Measurements from ENCODE around the gene OR4Q2. TPM values are rescaled to one million over a fixed set of nuclear protein-coding genes. Genes with fewer than 3 reads are reported as not detected.

Gene OR4Q2
- total and polyA plus RNA-seq, 11 donors = not detected

DNA sequence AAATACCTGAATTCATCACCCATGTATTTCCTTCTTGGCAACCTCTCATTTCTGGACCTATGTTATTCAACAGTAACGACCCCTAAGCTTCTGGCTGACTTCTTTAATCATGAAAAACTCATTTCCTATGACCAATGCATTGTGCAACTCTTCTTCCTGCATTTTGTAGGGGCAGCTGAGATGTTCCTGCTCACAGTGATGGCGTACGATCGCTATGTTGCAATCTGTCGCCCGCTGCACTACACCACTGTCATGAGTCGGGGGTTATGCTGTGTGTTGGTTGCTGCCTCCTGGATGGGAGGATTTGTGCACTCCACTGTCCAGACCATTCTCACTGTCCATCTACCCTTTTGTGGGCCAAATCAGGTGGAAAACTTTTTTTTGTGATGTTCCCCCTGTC, 356 bp downstream of the OR4Q2 start:
- no peaks in the 10 kb centered on the region for H3K36me3 ChIP-seq
- no peaks in the 10 kb centered on the region for H3K27me3 ChIP-seq
- TF ChIP-seq, protein P1, sequence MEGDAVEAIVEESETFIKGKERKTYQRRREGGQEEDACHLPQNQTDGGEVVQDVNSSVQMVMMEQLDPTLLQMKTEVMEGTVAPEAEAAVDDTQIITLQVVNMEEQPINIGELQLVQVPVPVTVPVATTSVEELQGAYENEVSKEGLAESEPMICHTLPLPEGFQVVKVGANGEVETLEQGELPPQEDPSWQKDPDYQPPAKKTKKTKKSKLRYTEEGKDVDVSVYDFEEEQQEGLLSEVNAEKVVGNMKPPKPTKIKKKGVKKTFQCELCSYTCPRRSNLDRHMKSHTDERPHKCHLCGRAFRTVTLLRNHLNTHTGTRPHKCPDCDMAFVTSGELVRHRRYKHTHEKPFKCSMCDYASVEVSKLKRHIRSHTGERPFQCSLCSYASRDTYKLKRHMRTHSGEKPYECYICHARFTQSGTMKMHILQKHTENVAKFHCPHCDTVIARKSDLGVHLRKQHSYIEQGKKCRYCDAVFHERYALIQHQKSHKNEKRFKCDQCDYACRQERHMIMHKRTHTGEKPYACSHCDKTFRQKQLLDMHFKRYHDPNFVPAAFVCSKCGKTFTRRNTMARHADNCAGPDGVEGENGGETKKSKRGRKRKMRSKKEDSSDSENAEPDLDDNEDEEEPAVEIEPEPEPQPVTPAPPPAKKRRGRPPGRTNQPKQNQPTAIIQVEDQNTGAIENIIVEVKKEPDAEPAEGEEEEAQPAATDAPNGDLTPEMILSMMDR (IDR thresholded peaks at IDR 0.05) = no peak
- TF ChIP-seq POLR2A (IDR thresholded peaks at IDR 0.05) = no peak
- intact Hi-C loops (cut with DNase I) = no loop called here
- H3K9me3 ChIP-seq = peaks cover 0 to 4% (median 0%) of the 10 kb centered on the region in 12 donors
- no peak for ATAC-seq
- H3K4me3 ChIP-seq = no peak overlapping the region
- no peak overlapping the region for H3K27ac ChIP-seq
- no peaks in the 10 kb centered on the region for H3K4me1 ChIP-seq
- DNase-seq = no peak
- 62 to 73% (median 69%) methylated on average over 7 of the region's 7 CpGs for WGBS, 4 donors

DNA sequence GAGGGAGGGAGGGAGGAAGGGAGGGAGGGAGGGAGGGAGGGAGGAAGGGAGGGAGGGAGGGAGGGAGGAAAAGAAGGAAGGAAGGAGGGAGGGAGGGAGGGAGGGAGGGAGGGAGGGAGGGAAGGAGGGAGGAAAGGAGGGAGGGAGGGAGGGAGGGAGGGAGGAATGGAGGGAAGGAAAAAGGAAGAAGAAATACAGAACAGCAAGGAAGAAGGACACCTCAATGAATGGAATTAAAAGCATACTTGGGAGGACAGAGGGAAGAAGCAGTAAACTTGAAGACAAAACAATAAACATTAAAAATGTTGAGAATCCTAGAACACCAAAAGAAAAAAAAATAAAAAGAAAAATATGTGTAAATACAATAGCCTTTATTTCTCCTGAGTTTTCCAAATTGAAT, 6.2 kb downstream of the OR4Q2 start:
- Histone ChIP-seq H3K4me3 (no peak overlapping the region), H3K27ac (no peak overlapping the region), H3K36me3 (no peaks in the 10 kb centered on the region), H3K9me3 (peaks cover 0 to 10% (median 2%) of the 10 kb centered on the region in 12 donors), H3K4me1 (no peaks in the 10 kb centered on the region), H3K27me3 (no peaks in the 10 kb centered on the region)
- DNase-seq = no peak
- intact Hi-C loops (cut with DNase I) = no loop called here
- TF ChIP-seq, protein P1 (IDR thresholded peaks at IDR 0.05) = no peak
- ATAC-seq = no peak

DNA sequence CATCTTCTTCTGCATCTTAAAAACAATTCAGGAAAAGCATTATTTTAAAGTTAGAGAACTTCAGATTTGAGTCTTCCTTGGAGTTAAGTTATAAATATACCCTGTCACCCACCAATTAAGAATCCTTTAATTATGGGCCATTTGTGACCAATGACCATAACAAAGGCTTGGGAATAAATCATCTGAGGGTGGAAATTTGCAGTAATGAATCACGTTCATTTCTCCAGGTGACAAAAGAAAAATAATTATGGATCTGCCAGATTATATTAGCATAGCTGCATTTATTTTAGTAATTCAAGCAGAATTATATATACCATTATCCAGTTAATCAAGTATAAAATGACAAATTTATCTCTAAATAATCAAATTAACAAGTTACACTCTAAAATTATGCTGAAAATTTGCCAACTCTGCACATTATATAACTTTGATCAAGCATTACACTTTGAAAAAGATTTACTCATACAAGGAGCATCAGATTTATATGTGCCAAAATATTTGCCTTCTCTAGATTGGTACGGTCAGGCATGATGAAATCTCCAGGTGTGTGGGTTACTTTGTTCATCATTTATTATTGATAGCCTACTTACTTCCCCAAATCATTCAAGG, 17.4 kb downstream of the OR4Q2 start, which contains the start of gene OR4K14:
Gene OR4K14 (minus strand): TSS at position 51 of the 609 bp plus-strand sequence. CDS start 4,114 bp downstream, outside the sequence.
- Histone ChIP-seq H3K27me3 (peaks cover 0 to 5% (median 0%) of the 10 kb centered on the region in 9 donors), H3K4me3 (no peak within 1 kb of the TSS), H3K9me3 (peaks cover 0 to 5% (median 0%) of the 10 kb centered on the region in 12 donors), H3K4me1 (no peaks in the 10 kb centered on the region), H3K27ac (no peak within 1 kb of the TSS), H3K36me3 (no peaks in the 10 kb centered on the region)
- DNase-seq (no peak), ATAC-seq (no peak)
- TF ChIP-seq POLR2A (IDR thresholded peaks at IDR 0.05) = no peak
- TF ChIP-seq, protein P1 (IDR thresholded peaks at IDR 0.05) = no peak
- 54 to 65% (median 56%) methylated on average over 2 of the region's 2 CpGs for WGBS, 4 donors
- intact Hi-C loops (cut with DNase I) = no loop called here

DNA sequence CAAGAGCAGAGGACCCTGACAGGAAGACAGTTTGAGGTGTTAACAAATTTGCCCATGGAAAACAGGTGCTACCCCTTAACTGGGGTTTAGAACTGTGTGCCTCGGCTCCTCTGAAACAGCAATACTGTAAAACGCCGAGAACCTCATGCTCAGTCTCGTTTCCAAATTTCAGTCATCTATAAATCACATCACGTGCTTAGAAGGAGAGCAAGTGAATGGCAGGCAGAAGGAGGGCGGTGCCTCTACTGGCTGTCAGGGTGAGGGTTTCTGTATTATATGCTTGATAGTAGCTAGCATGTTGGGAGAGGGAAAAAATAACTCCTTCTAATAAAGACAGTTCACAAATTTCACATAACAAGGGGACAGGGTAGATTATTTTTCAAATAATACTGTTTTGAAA, 29.1 kb downstream of the OR4Q2 start:
- intact Hi-C loops (cut with DNase I) = no loop called here
- TF ChIP-seq POLR2A (IDR thresholded peaks at IDR 0.05) = no peak
- TF ChIP-seq, protein P1 (IDR thresholded peaks at IDR 0.05) = no peak
- 61 to 68% (median 65%) methylated on average over 6 of the region's 6 CpGs for WGBS, 4 donors
- ATAC-seq (no peak), DNase-seq (no peak)
- Histone ChIP-seq H3K4me1 (no peaks in the 10 kb centered on the region), H3K9me3 (no peaks in the 10 kb centered on the region), H3K27me3 (no peaks in the 10 kb centered on the region), H3K27ac (no peak overlapping the region), H3K4me3 (no peak overlapping the region), H3K36me3 (no peaks in the 10 kb centered on the region)

Measured in heart left ventricle (tissue), 16 donors.